Prostate gland (tissue), 2 donors: Measurements from ENCODE around the gene XPNPEP1.

Experiments used
- CTCF ChIP-seq, 4 experiments: fragments of 200-600 bp in 2 of 4; fragments of 450-650 bp in 2 of 4; sonication (generic) in 2 of 4; IDR thresholded peaks; 1 replicate in 3 of 4; 2 replicates in 1 of 4; pipeline ENCODE4 v1.5.1; 2016 to 2019; ENCODE audit warnings: antibody characterized with exemption in 4 of 4, mild to moderate bottlenecking in 2 of 4, moderate library complexity in 2 of 4
- POLR2A ChIP-seq: fragments of 450-650 bp; IDR thresholded peaks from one replicate; pipeline ENCODE4 v1.6.1; 2016; ENCODE audit warnings: antibody characterized with exemption, mild to moderate bottlenecking
- POLR2AphosphoS5 ChIP-seq: sonication (generic); formaldehyde crosslinking; IDR thresholded peaks from one replicate; pipeline ENCODE4 v1.6.1; 2017; ENCODE audit warnings: antibody characterized with exemption

- TF ChIP-seq CTCF (IDR thresholded peaks at IDR 0.05) (no peak), POLR2A (no peak), POLR2AphosphoS5 (no peak)
Observed at GRCh38 chr10:109882251-109883057, 40.9 kb downstream of the XPNPEP1 start.
